GM21381 (cell line): Measurements from ENCODE around the gene ULK3.

Experiments used
- ATAC-seq: cut with Tn5 transposase; IDR thresholded peaks from one replicate; pipeline ENCODE4 v1.9.1; 2021; ENCODE audit warnings: mild to moderate bottlenecking, moderate library complexity; ENCODE audit not compliant: unreplicated experiment

Gene ULK3

DNA sequence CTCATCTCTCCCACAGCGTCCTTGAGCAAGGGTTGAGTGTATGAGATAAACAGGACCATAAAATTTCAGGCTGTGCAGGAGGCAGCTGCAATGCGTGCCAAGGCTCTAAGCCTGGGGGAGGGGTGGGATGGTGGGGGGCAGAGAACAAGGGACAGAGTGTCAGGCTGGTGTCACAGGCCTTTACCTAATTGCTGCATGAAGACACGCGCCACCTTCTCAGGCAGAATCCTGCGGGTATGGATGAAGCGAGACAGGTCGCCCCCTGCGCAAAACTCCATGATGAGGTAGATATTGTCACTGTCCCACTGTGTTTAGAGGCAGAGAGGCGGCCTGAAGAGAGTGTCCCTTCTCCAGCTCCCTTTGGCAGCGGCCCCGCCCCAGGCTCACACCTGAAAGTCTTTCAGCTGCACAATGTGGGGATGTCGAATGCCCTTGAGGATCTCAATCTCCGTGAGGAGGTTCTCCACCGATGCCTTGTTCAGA, 1.0 kb downstream of the ULK3 start:
- no peak for ATAC-seq

DNA sequence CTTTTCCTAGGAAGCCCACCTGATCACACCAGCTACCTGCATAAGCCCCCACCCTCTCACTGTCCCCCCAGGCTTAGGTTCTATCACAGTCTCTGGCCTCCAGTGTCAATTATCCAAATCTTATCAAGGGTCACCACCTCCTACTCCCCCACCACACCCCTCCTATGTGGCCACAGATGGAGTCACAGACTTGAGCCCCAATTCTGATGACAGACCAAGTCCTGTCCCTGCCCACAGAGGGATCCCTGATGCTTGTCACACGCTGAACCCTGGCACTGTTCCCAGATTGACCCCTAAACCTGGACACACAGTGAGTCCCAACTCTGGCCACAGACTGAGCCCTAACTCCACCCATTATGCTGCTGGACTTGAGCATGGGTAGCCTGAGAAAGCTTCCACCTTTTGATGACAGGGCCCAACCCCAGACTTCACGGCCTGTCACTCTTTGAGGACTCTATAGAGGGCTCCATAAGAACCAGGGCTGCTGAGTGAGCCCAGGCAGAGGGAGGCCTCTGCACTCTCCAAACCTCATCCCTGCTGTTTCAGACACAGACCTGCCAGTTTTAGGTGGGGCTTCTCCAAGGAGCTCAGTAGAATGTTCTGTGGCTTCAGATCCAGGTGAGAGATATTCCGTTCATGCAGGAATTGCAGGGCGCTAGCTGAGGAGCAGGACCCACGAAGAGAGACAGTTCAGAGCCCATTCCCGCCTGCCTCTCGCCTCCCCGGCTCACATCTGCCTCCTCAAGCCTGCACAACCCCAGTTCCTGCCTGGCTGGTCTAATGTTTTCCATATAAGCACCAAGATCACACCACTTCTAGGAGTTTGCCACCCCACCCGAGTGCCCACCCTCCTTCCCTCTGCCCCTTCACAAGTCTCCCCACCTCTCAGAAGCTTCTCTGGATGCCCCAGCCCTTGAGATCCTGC, 1.8 kb downstream of the ULK3 start:
- no peak for ATAC-seq

DNA sequence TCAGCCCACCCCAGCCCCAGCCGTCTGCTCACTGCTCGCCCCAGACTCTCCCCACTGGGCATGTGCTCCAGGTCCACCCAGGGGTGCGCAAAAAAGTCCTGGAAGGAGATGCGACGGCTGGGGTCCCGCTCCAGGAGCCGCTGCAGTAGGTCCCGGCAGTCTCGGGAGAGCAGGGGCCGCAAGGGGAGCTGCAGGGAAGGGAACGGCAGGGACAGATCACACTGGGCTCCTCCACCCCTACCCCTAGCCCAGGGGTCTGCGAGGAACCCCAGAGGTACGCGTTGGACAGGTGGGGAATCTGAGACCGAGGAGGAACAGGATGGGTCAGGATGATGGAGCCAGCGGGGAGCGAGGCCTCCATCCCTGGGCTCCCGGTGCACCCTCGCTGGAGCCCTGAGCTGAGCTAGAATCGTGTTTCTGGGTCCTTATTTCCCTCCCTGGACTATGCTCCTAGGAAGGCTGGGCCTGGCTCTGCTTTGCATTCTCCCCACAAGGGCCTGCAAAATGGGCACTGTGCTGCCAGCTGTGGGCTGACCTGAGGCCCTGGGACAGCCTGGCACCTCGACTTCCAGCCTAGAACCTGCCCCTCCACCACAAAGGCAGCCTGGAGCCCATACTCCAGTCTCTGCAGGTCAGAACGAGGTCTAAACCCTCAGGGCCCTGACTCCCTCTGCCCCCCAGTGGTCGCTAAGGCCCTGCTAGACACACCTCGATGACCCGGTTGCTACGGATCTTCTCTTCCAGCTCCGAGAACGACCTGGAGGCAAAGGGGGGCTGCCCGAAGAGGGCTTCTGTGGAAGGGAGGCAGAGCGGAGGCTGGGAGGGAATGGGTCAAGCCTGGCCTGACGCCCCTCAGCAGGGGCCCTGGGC, 3.2 kb downstream of the ULK3 start:
- ATAC-seq = no peak

DNA sequence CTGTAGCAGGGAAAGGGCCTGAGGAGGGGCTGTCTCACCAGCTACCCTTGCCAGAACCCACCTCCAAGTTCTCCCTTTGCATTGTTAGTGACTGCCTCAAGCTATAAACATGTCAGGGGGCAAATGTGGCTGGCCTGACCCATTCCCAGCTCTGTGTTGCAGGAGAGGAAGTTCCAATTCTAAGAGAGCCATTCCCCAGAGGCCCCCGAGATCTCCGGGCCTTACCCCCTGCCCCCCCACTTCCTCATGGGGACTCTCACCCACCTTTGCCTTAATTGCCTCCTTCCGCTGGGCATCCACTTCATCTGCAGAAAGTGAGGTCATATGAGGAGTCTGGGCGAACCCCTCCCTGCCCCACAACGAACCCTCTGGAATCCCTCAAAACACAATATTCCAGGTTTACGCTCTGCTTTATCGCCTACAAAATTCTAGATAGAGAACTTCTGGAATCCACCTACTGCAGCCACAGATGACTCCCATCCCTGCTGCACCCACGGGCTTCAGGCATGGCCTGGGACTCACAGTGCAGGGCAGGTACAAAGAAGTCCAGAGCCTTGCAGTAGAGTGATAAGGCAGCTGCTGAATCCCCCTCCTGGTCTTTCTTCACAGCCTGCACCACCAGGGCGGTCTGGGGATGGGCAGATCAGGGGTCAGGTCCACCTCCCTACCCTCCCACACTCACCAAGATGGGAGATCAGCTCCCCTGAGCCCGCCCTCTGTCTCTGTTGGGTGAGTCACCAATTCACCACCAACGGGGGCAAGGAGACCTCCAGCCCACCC, 4.0 kb downstream of the ULK3 start:
- ATAC-seq = no peak

DNA sequence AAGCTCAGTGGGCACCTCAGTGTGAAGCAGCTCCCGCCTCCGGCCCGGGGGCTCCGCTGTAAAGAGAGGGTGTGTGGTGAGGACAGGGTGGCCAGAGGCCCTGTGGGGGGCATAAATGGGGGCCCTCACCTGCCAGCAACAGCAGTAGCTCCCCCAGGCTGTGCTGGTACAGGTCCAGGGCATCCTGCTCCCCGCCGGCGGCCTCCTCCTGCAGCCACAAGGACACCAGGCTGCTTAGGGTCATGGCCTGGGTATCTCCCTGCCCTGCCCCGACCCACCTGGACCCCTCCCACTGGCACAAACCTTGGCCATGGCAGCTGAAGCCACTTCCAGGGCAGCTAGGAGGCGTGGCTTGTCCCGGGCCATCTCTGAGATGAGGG, 4.8 kb downstream of the ULK3 start:
- ATAC-seq = no peak

DNA sequence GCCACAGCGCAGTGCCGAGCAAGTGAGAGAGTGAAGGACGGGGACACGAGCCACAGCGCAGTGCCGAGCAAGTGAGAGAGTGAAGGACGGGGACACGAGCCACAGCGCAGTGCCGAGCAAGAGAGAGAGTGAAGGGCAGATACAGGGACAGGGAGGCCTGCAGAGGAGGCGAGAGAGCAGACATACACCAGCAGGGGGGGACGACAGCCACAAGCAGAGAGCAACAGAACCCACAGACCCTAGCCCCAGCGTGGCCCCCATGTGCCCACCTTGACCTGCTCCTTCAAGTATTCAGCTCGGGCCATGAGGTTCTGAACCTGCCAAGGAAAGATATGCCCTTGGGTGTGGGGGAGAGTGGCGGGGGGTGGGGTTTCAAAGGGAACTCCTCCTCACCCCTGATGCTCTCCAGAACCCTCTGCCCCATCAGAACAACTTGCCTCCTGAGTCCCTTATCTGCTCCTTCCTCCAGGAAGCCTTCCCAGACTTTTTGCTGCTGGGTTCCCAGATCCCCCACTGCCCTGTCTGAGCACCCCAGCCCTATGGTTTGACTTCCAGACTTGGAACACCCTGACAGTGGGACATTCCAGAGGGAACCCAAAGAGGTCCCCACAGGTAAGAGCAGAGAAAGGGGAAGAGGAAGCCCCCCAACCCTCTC, 5.3 kb downstream of the ULK3 start:
- ATAC-seq = no peak

DNA sequence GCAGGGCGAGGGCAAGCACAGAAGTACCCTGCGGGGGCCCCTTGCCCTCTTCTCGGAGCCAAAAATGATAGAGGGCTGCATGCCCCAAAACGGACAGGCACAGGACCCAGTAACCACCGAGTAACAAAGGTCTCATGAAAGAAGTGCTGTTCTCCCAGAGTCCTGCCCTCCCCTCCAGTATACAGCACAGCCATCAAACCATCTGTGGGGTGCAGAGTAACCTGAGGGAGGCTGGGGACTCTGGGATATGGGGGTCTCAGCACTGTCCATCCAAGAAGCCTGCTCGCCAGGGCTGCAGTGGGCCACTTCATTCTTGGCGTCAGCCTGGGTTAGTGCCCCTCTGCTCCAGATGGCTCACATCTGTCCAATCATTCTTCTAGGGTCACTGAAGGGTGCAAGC, 6.1 kb downstream of the ULK3 start:
- no peak for ATAC-seq

DNA sequence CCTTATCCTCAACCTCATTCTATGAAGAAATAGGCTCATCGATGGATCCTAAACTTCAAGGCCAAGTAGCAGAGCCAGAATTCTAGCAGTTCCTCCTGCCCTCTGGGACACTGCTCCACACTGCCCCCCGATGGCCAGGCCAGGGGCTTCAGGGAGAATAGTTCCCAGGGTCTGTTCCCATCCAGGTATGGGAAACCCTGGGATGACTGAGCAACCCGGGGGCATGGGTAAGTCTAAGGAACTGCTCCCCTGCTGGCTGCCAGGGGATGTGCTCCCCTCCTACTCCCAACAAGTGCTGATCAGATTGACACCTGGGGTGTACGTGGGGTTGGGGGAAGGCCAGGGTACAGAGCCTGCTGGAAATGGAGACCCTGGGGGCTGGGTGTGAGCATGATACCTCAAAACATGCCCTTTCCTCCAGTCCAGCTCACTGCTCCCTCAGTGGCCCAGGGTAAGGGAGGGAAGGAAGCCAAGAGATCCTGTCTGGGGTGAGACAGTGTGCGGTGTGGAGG, 7.6 kb downstream of the ULK3 start:
- no peak for ATAC-seq

DNA sequence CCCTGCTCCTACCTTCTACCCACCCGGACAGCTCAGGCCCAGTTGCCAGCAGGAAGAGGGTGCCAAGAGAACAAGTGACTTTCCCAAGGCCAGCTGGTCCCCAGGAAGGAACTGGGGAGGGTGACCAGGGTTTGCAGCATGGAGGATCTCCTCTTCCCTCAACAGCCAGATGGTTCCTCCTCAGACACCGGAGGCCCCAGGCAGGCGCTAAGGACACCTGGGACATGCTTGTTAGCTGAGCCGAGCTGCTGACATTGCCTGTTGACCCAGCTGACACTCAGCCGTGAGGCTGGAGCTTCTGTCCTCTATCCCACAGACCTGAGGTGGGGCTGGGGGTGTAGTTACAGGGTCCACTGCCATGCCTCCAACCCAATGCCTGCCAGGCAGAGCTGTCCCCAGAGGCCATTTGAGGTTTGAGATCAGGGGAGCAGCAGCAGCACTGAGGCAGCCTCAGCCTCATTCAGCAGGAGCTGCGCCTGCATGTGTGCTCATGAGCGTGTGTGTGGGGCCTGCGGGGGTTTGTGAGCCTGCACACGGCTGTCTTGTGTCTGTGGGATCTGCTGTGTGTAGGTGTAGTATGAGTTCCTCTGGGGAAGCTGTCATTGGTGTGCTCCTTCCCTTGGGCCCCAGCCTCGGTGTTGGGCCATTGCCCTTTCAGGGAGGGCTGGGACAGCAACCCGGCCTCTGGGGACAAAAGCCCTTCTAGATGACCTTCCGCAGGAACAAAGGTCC, 9.4 kb downstream of the ULK3 start:
- no peak for ATAC-seq

DNA sequence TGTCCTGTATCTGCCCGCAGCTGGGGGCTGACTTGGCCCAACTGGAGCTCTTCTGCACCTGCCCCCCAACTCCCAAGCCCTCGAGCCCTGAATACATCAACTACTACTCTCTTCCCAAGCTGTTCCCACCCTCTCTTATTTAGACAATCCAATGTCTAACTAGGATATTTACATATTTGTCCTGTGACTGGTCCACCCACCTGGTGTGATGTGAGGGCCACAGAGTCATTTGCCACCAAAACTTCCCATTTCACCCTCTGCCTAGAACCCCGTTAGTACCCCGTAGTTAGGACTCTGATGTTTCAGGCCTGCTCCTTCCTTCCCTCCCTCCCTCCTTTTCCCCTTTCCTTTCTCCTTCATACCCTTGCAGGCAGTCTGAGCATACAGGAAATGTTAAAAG, 10.1 kb downstream of the ULK3 start:
- ATAC-seq = no peak

DNA sequence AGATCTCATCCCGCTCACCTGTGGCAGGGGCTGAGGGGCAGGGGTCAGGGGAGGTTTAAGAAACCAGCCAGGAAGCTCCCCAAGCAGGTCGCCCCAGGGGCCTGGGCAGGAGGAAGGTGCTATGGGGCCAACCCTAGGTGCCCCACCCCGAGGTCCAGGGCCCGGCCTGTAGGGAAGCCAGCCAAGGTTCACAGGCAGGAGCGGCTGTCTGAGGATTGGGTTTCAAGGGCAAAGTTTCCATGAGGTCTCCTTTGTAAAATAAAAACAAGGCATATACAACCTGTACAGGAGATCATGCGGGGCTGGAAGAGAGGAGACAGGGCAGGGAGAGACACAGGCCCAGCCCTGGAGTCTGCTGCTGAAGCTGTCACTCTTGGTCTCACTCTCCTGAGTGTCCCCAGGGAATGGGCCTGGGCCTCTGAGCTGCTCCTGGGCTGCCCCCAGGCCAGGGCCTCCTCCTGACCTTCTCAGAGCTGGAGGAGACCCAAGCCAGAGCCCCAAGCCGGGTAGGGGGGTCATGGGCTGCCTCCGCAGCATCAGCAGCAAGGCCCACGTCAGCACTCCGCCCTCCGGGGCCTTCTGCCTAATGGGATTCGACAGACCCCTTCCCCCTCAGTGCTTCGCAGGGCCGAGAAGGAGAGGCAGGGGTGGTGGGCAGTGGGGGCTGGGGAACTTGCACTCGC, 11.0 kb downstream of the ULK3 start:
- ATAC-seq = no peak

DNA sequence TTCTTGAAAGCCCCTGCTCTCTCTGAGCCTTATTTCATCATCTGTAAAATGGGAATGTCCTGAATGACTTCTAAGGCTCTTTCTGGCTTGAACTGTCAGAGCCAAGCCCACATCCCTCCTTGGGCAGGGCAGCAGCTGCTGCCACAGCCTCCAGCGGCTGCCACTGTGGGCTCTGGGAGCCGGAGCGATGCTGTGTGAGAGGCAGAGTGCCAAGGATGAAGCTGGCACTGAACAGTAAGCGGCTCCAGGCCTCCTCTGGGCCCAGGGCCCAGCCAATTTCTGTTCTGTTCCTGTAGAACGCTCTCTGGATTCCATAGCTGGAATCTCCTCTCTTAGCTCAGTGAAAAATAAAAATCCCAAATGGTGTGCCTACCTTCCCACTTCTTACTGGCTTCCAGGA, 12.1 kb downstream of the ULK3 start:
- ATAC-seq = no peak

DNA sequence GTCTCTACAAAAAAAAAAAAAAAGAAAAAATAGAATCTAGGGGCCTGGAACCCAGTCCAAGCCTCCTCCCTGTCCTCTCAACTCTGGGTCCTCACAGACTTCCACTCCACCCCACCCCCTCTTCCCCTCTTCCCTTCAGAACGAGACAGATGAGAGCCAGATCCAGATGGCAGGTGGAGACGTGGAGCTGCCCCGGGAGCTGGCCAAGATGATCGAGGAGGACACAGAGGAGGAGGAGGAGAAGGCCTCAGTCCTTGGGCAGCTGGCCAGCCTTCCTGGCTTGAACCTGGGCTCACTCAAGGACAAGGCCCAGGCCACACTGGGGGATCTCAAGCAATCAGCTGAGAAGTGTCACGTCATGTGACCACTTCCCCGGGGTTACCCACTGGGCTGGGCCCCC, 13.0 kb downstream of the ULK3 start:
- no peak for ATAC-seq

DNA sequence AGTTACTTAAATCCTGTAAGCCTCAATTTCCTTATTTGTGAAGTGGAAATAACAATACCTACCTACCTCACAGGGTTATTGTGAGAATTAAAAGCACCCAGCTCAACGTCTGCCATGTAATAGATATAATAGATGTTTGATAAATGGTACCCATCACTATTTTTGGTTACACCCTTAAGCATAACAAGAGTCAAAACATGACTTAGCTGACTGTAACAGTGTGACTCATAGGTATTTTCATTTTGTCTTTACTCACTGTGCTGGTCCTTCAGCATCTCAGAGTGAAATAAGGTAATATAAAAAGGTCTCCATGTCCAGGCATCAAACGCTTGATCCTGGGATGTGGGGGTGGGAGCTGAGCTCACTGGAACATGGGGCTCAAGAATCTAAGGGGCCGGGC, 13.5 kb downstream of the ULK3 start:
- ATAC-seq = no peak

DNA sequence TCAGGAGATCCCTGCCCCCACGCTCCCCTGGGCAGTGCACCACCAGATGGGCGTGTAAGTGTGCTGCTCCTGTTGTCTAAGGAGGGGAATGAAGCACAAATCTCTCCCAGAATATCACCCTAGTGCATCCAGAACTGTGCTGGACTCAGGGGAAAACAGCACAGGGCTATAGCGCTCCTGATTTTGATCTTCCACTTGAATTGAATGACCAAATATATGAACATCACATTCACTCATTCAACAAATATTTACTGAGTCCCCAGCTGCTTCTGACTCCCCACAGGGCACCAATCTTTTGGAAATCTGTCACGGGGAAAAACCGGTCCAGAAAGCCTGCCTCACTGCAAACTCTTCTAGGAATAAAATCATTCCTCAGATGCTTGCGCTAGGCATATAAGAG, 14.1 kb downstream of the ULK3 start:
- no peak for ATAC-seq

DNA sequence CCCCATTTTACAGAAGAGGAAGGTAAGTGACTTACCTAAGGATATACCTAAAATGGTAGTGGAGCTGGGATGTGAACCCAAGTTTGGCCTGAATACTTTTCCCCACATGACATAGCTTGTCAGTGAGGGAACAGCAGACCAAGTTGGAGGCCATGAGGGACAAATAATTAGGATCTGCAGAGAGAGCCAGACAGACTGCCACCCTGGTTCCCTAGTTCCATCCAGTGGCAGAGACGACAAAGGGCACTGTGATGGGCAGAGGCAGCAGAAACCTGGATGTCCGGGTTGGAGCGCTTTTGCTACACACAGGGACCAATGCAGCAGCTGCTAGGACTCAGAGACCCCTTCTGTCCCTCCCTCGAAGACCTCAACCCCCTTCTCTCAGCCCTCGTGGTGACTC, 15.3 kb downstream of the ULK3 start:
- ATAC-seq = no peak

DNA sequence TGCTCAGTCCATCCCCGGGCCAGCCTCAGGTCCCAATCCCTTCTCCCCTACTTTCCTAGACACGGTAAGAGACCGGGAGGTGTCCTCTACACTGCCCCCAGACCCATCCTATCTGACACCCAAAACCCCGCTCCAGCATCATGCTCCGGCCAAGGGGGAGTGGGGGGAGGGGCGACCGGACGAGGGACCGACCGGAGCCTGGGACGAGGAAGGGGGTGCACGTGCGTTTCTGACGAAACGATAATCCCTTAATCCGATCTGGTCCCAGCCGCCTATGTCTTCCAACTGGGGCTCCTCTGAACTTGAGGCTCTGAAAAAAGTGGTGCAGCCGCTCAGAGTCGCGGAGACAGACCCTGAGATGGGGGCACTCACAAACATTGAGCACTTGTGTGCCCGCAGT, 16.0 kb downstream of the ULK3 start:
- ATAC-seq = no peak

DNA sequence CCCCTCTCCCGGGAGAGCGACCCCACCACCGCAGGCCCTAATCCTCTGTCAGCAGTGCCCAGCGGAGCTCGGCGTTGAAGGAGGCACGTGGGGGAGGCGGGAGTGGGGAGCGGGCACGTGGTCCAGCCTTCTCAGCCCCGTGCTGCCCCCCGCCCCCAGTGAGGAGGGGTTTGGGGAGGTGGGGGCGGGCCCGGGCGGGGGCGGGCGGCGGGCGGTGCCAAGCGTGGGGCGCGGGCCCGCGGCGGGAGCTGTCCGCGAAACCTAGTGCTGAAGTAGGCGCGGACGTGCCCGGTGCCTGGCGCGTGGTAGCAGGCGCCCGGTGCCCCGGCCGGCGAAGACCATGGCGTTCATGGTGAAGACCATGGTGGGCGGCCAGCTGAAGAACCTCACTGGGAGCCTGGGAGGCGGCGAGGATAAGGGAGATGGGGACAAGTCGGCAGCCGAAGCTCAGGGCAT, 16.6 kb downstream of the ULK3 start, which contains the start of gene CPLX3:
Gene CPLX3 (plus strand): TSS at position 264 of the 456 bp plus-strand sequence. CDS start 77 bp downstream, at position 341.
- no peak for ATAC-seq

DNA sequence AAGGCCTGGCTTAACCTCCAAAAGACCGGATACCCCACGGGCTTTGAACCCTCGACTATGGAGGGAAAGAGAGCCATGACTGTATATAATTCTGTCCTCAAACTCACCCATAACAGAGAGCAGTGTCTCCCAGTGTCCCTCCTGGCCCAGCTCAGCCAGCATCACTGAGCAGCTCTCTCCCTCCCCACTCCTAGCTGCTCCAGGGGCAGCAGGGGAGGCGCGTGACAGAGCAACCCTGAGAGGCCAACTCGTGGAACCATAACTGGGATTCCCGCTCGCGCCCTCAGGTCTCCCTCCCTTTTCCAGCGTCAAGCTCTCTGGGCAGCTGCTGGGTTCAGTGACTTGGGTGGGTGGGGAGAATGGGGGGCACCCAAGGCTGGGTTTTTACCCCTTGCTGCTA, 17.1 kb downstream of the ULK3 start:
- ATAC-seq = no peak
